Effector CD4-positive, alpha-beta T cell (primary cell): ENCODE data around the gene MOSPD3.
A peak's percentile ranks its signal among the peaks of the same experiment; 100 is the strongest.
"Not testable (repeated sequence)": the region's sequence is repeated elsewhere in the genome, so short reads cannot be mapped to it uniquely, and the experiment has no call there.

Experiments used
- DNase-seq: peaks from one replicate; pipeline ENCODE4 v3.0.0-alpha.2; 2020
- total RNA-seq: gene quantifications from one replicate; lab custom pipeline; 2026; lab: John Stamatoyannopoulos, UW

MOSPD3 gene, protein sequence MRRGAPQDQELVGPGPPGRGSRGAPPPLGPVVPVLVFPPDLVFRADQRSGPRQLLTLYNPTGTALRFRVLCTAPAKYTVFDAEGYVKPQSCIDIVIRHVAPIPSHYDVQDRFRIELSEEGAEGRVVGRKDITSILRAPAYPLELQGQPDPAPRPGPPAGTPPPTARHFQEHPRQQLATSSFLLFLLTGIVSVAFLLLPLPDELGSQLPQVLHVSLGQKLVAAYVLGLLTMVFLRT
- total RNA-seq: 5.1 reads per million, percentile 20 among the genes with 10 or more reads in this experiment

DNA sequence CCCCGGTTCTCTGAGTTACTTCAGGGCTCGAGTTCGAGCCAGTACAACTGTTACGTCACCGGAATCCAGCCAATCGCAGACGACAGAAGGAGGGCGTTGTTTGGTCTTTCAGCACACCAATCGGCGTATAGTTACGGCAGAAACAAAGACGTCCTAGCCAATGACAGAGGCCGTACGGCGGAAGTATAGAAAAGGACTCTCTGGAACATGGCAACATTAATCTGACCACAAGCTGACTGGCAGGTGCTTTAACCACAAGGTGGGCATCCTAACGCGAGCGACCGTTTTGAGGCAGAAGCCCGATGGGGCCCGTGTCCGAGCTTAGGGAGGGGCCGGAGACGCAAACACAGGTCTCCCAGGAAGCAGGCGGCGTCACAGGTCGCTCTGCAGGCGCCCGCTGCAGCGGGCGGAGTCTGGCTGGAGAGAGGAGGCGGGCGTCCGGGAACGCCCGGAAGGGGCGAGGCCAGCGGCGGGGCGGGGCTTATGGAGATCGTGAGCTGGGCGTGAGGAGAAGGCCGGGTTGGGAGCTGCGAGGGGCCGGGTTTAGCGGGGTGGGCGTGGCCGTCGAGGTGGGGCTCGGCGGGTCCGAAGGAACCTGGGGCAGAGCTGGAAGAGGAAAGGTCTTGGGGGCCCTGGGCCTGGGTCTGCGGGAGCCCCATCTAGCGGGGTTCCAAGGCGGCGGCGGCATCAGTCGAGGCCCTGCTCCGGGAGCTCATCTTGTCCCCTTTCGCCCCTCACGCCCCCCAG, at the start of gene MOSPD3:
Gene MOSPD3 (plus strand): TSS at position 558 of the 747 bp plus-strand sequence. CDS start 252 bp downstream, outside the sequence.
- peak; percentile 95 for DNase-seq

DNA sequence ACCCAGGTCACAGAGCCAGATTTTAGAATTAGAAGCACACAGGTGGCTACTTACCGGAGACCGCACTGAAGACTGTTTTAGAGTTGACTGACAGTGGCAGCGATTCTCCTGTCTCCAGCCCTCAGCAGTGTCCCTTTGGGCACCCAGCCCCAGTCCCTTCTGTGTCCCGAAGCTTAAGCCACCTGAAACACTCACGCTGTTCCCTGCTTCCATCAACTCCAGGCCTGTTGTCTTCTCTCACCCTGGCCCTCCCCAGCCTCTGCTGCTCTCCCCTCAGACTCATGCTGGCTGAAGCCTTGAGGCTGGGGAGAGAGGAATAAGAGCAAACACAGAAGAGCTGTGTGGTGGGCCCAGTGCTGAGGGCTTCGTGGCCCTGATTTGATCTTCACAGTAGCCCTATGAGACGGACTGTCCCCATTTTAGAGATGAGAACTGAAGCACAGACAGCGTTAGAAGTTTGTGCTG, 49.2 kb upstream of the MOSPD3 start:
- DNase-seq: no peak

DNA sequence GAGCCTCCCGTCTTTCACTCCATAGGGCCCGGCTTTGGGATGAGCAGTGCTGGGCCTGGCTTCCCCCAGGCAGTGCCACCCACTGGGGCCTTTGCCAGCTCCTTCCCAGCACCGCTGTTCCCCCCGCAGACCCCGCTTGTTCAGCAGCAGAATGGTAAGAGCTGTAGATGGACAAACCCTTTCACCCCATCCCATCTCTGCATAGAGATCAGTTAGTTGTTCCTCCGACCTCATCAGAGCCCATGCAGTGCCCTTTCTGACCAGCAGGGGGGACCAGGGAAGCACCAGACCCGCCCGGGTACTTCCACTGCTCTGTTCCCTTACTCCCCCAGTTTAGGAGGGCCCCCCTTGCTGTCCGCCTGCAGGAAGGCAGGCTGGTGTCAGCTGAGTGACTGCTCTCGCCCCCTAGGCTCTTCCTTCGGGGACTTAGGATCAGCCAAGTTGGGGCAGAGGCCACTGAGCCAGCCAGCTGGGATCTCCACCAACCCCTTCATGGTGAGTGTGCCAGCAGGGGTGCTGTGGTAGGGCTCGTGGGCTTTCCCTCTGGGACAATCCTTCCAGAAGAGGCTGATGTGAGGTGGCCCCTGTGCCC, 48.4 kb upstream of the MOSPD3 start:
- DNase-seq: peak; percentile 80

DNA sequence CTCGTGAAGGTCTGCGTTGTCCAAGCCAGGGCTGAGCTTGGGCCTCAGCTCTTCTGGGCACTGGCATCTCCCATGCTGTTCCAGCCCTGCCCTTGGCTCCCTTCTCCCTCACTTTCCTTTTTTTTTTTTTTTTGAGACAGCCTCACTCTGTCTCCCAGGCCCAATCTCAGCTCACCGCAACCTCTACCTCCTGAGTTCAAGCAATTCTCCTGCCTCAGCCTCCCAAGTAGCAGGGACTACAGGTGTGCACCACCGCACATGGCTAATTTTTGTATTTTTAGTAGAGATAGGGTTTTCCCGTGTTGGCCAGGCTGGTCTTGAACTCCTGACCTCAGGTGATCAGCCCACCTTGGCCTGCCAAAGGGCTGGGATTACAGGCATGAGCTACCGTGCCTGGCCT, 47.9 kb upstream of the MOSPD3 start:
- not testable (repeated sequence) for DNase-seq

DNA sequence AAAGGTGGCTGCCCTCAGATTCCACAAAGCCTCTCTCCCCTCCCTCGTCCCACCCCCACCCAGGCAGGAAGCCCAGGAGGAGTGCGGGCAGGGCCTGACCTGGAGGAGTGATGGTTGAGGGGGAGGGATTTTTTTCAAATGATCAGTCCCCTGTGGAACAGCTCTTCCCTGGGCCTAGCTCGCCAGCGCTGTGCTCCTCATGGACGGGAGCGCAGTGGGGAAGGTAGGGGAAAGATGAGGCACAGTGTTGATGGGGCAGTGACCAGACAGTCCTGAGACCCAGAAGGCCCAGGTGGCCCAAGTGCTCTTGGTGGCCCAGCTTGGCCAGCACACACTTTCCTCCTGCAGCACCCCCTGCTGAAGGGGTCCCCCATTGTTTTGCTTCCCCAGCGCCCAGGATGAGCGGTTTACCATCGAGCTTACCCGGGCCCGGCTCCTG, 47.2 kb upstream of the MOSPD3 start:
- DNase-seq: no peak

DNA sequence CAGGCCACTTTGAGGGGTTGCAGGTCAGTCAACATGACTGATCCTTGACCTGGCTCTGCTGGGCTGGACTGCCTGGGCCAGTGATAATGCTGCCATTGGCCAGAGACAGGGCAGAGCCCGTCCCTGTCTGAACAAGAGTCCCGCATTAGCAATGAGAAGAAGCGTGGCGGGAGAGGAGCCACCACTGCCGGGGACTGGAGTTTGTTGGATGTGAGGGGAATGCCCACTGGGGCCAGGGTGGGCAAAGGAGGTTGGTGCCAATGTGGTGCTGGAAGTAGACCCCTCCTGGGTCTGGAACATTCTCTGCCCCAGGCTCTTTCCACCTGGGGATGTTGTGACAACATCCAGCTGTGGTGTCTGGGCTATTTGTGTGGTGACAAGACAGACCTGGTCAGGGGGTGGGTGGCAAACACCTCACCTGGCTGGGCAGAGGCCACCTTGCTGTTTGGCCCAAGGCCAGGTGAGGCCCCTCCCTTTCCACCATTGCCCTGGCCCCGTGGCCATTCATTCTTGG, 46.3 kb upstream of the MOSPD3 start:
- DNase-seq: no peak

DNA sequence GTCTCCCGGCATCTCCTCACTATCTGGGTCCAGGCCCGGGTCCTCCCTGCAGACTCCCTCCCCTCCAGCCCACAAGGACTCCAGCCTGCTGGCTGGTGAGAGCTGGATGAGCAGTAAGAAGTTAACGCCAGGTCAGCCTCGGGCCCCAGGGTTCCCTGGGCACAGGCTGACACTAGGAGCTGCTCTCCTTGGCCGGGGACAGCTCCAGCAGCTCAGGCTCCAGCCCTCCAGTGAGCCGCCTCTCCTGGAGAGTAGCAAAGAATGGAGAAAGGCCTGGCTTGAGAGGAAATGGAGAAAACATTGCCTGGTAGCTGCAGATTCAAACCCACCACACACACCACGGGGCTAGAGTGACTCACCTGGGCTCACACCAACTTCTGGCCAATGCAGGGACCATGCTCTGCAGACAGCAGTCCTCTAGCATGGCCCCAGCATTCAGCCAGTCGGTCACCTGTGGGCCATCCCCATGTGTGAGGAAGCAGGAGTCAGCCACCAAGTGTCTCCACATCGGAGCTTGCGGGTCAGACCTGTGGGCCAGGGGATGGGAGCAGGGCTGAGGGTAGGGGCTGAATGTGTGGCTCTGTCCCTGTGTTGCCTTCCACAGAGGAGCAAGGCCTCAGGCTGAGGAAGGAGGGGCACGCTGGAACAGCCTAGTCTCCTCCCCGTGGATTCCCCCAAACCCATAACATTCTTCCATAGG, 45.2 kb upstream of the MOSPD3 start:
- no peak for DNase-seq

DNA sequence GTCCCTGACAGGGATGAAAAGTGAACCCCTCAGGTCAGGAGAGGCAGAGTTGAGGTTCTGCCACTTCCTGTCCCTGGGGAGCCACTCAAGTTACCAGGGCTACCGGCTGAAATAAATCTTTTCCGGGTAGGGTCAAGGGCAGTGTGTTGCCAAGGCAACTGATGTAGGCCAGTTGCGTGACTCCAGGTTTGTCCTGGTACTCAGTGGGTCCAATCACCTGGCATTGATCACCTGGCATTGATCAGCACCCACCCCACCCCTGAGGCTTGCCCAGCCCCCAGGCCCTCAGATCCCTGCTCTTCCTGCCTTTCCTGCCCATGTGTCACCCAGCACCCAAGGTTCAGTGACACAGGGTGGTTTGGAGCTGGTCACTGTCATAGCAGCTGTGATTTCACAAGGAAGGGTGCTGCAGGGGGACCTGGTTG, 44.6 kb upstream of the MOSPD3 start:
- DNase-seq: no peak

DNA sequence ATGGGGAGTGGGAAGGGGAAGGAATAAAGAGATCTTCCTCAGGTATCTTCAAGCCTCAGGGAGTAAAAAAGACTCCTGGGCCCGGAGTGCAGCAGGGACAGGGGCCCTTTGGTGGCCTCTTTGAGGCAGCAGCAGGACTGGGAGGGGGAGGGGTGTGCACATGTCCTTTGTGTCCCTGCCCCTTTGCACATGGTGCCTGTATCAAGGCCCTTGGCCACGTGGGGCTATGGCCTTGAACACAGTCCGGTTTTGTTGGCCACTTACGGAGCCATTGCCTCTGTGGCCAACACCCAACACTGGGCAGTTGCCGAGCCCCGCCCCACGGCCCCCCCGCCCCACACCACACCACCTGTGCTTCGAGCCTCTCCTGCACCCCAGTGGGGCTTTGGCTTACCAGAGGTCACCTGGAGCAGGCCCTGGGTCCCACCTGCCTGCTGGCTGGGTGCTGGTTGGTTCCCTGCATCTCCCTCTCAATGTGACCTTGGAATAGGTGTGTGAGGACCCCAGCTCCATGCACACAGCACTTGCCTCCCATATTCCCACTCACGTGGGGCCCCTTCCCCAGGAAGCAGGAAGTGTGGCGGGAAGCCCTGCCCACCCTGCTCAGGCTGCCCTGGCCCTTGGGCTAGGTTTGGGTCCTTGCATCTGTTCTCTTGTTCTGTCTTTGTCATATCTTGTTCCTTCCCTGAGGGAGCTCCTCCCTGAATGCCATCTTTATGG, 44.0 kb upstream of the MOSPD3 start:
- no peak for DNase-seq

DNA sequence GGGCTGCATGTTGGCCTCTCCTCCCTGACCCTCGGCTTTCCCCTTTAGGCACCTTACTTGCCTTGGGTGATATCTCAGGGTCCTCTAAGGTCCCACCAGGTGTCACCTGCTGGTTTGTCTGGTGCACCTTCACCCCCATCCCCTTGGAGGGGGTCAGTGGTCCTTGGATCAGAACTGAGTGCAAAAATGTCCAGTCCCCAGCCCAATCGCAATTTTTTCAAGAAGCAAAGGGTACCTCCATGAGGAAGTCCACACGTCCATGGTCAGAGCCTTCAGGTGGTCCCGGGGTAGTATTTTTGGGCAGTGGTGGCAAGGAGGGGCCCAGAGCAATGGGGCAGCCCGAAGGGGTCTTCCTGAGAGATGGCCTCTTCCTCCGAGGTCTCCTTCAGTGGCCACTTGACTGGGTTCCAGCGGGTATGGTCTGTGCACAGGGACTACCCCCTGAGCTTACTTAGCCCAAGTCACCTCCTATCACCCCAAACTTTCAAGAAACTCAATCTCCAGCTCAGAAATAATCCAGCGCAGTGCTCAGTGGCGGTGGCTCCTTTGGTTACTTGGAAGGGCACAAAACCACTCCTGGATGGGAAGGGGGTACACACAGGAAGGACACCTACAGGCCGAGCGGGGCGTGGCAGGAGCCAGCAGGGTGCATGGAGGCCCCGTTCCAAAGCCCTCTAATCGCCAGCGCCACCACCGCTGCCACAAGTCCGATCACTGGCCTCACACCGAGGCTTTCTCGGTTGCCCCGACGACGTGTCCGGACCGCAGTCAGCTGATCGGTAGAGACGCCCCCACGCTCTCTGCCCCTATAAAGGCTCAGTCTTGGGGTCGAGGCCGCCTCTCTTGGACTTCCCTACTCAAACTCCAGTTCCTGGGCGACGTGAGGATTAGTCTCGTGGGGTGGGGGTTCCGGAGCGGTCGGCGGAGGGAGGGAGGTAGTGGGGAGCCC, 43.2 kb upstream of the MOSPD3 start:
- peak; percentile 41 for DNase-seq

DNA sequence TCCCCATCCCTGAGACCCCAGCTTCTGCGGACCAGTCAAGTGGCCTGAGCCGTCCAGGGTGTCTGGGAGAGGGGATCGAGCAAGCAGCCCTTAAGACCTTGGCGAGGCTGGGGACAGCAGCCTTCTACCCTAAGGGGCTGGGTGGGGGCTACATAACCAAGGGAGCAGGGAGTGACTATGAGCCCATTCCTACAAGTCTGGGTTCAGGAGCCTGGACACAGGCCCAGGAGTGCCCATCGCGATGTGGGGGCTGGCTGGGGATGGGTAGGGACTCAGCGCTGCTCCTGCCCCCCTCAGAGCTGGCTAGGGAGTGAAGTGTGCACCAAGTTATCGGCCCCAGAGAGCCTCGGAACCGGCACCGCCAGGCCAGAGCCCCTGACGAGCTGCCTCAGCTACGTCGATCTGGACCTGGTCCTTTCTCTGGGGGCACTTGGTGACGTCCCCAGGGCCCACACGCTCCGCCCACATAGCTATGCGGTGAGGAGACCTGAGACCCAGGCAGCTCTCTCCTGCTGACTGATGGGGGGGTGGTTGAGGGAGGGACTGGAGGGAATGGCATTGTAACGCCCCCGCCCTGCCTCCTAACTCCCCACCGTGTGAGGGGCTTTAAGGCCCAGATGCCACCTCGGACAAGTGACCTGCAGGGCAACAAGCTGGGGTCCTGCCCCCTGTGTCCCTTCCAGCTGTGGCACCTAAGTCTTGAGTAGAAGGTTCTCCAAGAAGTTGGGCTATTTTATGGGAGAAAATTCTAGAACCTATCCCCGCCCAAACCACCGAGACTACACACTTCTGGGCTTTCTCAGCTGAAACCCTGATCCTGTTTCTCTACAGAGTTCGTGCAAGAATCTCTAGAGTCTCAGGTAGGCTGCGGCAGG, 41.1 kb upstream of the MOSPD3 start:
- no peak for DNase-seq

DNA sequence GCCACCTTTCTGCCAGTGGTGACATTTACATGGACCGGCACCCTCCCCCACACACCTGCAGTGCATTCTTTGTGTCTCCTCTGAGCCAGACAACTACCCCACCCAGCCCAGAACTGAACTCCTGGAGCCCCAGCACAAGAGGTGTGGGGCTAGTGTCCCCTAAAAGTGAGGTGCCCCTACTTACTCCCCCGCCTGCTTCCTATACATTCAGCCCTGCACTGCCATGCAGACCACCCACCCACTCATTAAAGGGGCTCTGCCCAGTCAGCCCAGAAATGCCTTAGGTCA, 40.6 kb upstream of the MOSPD3 start:
- no peak for DNase-seq

DNA sequence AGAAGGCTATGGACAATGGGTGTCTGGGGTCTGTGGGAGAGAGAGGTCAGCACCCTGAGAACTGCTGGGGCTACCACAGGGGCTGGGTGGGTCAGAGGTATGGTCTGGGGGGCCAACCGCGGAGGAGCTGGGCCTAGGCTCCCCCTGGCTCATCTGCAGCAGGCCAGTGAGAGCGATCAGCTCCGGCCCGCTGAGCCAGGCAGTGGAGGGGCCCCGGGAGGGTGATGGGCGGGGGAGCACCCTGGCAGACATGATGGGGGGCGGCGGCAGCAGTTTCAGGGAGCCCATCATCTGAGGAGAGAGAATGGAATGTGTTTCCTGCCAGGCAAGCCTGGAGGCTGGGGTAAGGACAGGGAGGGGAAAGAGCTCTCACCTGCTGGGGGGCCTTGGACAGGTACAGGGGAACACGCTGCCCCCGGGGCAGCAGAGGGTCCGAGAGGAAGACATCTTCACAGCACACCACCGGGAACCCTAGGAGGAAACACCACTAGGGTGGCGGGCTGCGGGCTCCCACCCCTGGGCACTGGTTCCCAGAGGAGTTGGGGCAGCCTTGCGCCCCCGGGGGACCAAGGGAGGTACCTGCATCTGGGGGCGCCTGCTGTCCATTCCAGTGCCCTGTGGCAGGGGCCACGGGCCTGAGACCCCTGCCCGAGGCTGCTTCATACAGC, 39.9 kb upstream of the MOSPD3 start:
- DNase-seq: no peak

DNA sequence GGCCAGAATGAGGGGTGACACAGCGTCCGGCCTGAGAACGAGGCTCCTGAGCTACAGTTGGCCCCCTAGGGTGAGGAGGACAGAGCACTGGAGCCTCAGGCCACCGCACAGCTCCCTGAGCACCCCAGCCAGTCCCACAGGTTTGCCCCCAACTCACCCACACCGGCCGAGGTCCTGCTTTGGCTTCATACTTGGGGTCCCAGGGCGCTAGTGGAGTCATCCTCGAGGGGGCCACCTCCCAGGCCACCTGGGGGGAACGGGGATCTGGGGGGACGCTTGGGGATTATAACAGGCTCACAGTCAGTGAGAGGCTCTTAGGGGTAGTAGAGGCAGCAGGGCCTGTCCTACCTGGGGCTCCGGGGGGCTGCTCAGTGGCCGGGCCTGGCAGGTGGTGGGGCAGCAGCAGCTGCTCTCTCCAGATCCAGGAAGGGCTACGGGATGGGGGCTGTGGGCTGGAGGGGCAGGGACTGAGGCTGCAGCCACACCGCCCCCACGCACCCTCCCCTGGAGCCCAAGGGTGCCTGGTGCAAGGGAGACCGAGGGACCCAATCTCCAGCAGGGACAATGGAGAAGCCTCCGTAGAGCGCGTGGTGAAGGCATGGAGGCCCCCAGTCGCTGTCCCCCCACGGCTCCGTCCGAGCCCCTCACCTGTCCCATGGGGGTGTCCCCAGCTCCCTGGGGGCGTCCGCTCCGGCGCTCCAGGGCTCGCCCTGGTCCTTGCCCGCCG, 39.2 kb upstream of the MOSPD3 start:
- no peak for DNase-seq

DNA sequence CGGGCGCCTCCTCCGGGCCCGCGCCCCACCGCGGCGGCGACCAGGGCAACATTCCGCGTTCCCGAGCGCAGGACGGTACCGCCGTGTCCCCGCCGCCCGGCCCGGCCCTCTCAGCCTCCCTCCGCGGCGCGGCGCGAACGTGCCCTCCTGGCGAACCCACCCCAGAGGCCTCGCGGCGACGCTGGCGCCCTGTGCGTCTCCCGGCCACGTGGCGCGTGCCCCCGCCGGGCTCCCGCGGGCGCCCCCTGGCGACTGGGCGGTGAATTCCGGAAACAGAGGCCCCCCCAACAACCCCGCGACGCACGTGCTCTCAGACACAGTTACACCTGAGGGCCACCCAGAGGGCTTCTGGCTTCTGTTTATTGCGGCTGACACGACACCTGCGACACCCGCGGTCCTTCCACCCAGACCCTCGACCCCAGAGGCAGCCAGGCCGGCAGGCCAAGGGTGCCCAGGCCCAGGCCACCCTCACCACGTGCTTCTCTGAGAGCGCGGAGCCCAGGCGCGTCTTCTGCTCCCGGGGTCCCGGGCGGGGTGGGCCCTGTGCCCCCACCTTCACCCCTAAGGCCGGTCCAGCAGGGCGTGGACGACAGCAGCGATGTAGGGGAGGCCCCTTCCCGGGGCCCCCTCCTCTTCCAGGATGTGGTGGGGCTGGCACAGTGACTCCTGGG, 38.5 kb upstream of the MOSPD3 start, which contains the start of gene SAP25:
Gene SAP25 (minus strand): TSS at position 210 of the 671 bp plus-strand sequence. CDS start 158 bp downstream, at position 52.
- DNase-seq: no peak

DNA sequence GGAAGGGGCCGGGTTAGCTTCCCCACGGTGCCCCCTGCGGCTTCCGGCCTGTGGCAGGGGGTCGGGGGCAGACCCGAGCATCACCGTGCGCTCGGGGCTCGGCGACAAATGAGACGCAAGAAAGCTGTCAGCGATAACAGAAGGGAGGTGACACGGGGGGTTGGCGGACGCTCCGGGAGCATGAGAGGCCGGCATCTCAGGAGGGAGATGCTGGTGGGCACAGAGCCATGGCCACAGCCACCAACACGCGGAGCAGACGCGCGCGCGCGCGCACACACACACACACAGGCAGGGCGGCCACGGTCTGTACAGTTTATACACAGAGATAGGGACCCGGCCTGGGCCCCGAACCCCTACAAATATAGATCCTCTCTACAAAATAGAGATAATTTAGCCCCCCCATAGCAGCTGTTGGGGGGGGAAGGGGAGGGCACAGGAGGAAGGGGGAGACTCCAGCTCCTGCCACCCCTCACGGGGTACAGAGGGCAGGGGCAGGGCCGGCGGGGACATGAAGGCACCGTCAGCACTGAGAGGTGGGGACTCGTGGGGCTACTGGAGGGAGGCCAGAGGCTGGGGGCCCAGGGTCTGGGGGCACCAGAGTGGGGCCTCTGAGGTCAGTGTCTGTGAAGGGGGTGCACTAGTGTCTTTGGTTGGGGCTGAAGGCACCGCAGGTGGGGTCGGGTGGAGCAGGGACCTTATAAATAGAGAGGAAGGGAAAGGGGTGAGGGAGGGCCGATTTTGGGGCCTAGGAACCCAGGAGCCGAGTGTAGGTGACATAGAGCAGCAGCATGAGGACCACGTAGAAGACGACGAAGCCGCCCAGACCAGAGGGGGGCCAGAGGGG, 37.8 kb upstream of the MOSPD3 start:
- no peak for DNase-seq

DNA sequence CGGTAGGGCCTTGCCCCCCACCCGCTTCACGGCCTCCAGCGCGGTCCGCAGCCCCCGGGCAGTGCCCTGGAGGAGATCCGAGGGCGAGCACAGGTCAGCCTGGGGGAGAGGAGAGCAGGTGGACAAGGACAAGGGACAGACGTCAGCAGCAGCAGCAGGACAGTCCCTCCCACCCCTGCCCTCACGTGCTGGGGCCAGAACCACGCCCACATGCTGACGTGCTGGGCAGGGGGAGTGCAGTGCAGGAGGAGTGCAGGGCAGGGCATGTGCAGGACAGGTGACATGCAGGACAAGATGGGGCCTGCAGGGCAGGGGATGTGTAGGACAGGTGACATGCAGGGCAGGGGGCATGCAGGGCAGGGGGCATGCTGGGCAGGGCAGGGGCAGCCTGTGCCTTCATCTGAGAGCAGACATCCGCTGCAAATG, 37.1 kb upstream of the MOSPD3 start:
- no peak for DNase-seq
